ENCODE measurements around the gene WDR45B. TPM values are rescaled to one million over a fixed set of nuclear protein-coding genes. Genes with fewer than 3 reads are reported as not detected.

Gene WDR45B
- total and polyA plus RNA-seq, 9 donors, result 43.0 to 99.3 (median 79.3) TPM

DNA sequence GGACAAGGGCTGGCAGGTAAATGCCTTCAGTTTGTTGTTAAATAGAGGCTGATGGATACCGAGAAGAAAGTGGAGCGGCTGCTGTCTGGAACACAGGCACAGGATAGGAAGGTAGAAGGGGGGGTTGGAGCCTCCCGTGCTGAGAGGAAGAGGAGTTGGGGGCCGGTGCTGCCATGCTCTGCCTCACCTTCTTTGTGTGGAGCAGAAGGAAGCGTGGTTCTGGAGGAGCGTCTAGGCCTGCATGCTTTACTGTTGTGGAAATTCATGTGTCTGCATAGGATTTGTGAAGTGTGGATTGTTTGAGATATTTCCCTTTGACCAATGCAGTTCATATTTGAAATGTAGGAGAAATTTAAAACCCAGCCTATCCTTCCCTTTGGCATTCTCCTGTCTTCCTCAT, 76.4 kb downstream of the WDR45B start:
- TF ChIP-seq, protein P1, sequence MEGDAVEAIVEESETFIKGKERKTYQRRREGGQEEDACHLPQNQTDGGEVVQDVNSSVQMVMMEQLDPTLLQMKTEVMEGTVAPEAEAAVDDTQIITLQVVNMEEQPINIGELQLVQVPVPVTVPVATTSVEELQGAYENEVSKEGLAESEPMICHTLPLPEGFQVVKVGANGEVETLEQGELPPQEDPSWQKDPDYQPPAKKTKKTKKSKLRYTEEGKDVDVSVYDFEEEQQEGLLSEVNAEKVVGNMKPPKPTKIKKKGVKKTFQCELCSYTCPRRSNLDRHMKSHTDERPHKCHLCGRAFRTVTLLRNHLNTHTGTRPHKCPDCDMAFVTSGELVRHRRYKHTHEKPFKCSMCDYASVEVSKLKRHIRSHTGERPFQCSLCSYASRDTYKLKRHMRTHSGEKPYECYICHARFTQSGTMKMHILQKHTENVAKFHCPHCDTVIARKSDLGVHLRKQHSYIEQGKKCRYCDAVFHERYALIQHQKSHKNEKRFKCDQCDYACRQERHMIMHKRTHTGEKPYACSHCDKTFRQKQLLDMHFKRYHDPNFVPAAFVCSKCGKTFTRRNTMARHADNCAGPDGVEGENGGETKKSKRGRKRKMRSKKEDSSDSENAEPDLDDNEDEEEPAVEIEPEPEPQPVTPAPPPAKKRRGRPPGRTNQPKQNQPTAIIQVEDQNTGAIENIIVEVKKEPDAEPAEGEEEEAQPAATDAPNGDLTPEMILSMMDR (IDR thresholded peaks at IDR 0.05), result no peak
- TF ChIP-seq EP300 (IDR thresholded peaks at IDR 0.05) (no peak), POLR2A (IDR thresholded peaks at IDR 0.05) (no peak)
- no peak overlapping the region for H3K4me3 ChIP-seq
- no peak overlapping the region for H3K27ac ChIP-seq
- DNase-seq, result no peak
- H3K4me1 ChIP-seq (ENCODE audit: insufficient read depth), result peaks cover 6% of the 10 kb centered on the region
- no peaks in the 10 kb centered on the region for H3K36me3 ChIP-seq
- 86 to 91% (median 90%) methylated on average over 6 of the region's 6 CpGs for WGBS, 3 donors
- intact Hi-C loops (cut with DNase I), result no loop called here
- no peaks in the 10 kb centered on the region for H3K27me3 ChIP-seq
- H3K9me3 ChIP-seq, result no peaks in the 10 kb centered on the region

DNA sequence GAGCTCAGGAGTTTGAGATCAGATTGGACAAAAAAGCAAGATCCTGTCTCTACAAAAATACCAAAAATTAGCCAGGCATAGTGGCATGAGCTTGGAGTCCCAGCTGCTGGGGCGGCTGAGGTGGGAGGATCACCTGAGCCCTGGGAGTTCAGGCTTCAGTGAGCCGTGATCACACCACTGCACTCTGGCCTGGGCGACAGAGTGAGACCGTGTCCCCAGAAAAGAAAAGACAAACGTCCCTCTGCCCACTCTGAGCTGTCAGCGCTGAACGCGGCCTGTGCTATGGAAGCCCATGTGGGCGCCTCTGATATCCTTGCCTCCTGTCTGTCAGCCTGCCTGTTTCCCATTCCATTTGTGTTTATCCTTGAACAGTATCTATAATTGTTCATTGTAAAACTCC, 78.0 kb downstream of the WDR45B start:
- H3K4me3 ChIP-seq, result no peak overlapping the region
- intact Hi-C loops (cut with DNase I), result no loop called here
- H3K27ac ChIP-seq, result no peak overlapping the region
- H3K36me3 ChIP-seq, result no peaks in the 10 kb centered on the region
- H3K27me3 ChIP-seq, result no peaks in the 10 kb centered on the region
- no peak for DNase-seq
- WGBS, 3 donors, result 86 to 97% (median 96%) methylated on average over 9 of the region's 9 CpGs
- no peak for TF ChIP-seq POLR2A (IDR thresholded peaks at IDR 0.05)
- TF ChIP-seq EP300 (IDR thresholded peaks at IDR 0.05), result no peak
- TF ChIP-seq, protein P1 (IDR thresholded peaks at IDR 0.05), result no peak
- H3K4me1 ChIP-seq (ENCODE audit: insufficient read depth), result peaks cover 9% of the 10 kb centered on the region
- no peaks in the 10 kb centered on the region for H3K9me3 ChIP-seq

DNA sequence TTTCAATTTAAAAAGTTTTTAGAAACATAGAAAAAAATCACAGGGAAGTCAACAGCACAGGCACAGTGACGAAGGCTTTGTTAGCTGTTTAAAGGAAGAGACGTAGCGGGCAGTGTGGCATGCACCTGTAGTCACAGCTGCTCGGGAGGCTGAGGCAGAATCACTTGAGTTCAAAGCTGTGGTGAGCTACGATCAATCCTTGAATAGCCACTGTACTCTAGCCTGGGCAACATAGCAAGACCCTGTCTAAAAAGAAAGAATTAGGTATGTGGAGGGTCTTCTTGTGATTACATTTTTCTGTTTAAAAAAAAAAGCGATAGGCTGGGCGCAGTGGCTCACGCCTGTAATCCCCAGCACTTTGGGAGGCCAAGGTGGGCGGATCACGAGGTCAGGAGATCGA, 78.6 kb downstream of the WDR45B start:
- DNase-seq, result no peak
- no peaks in the 10 kb centered on the region for H3K36me3 ChIP-seq

DNA sequence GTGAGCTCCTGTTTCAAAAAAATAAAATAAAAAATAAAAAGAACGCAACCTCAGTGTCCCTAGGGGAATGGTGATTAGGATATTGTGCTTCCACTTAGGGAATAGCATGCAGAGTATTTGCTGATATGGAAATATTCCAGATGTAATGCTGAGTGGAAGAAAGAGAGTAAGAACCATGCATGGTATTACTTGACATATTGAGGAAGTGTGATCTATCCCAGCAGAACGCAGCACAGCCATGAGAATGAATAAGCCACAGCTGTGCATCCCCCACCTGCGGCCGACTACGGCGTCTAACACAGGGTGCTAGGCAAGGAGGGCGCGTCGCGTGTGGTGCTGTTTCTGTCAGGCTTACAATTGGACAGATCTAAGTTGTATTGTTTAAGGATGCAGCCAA, 79.2 kb downstream of the WDR45B start:
- Histone ChIP-seq H3K4me3 (no peak overlapping the region), H3K9me3 (no peaks in the 10 kb centered on the region), H3K27ac (no peak overlapping the region), H3K27me3 (no peaks in the 10 kb centered on the region), H3K36me3 (no peaks in the 10 kb centered on the region), H3K4me1 (ENCODE audit: insufficient read depth) (peaks cover 9% of the 10 kb centered on the region)
- TF ChIP-seq, protein P1 (IDR thresholded peaks at IDR 0.05), result no peak
- TF ChIP-seq POLR2A (IDR thresholded peaks at IDR 0.05), result no peak
- no peak for TF ChIP-seq EP300 (IDR thresholded peaks at IDR 0.05)
- 31 to 36% (median 32%) methylated on average over 10 of the region's 10 CpGs for WGBS, 3 donors
- intact Hi-C loops (cut with DNase I), result no loop called here
- no peak for DNase-seq

More for the DNA sequence above, 78.6 kb downstream of the WDR45B start:
- Histone ChIP-seq H3K27ac (no peak overlapping the region), H3K4me3 (no peak overlapping the region), H3K4me1 (ENCODE audit: insufficient read depth) (peaks cover 9% of the 10 kb centered on the region), H3K9me3 (no peaks in the 10 kb centered on the region), H3K27me3 (no peaks in the 10 kb centered on the region)
- intact Hi-C loops (cut with DNase I), result no loop called here
- WGBS, 3 donors, result 77 to 95% (median 88%) methylated on average over 11 of the region's 11 CpGs
- no peak for TF ChIP-seq EP300 (IDR thresholded peaks at IDR 0.05)
- TF ChIP-seq, protein P1 (IDR thresholded peaks at IDR 0.05), result no peak
- TF ChIP-seq POLR2A (IDR thresholded peaks at IDR 0.05), result no peak

Measured in ovary (tissue), 9 donors.